DND-41 (cell line): Measurements from ENCODE around the gene PCDHB8.
"Not testable (repeated sequence)": the region's sequence is repeated elsewhere in the genome, so short reads cannot be mapped to it uniquely, and the experiment has no call there.

Experiments used
- EZH2 ChIP-seq: IDR thresholded peaks from 3 replicates; pipeline ENCODE4 v1.6.1; 2012; ENCODE audit warnings: borderline replicate concordance, low read depth, mild to moderate bottlenecking, moderate library complexity, low read length, inconsistent platforms; ENCODE audit not compliant: severe bottlenecking
- TF ChIP-seq, protein P1 (sequence below): IDR thresholded peaks from 2 replicates; pipeline ENCODE4 v1.5.1; 2012; ENCODE audit warnings: borderline replicate concordance, low read length, moderate library complexity, mild to moderate bottlenecking; ENCODE audit not compliant: poor library complexity, severe bottlenecking; ENCODE audit errors: extremely low read depth

GRCh38 chr5:141194332-141194731, 16.7 kb downstream of the PCDHB8 start:
- TF ChIP-seq, protein P1, sequence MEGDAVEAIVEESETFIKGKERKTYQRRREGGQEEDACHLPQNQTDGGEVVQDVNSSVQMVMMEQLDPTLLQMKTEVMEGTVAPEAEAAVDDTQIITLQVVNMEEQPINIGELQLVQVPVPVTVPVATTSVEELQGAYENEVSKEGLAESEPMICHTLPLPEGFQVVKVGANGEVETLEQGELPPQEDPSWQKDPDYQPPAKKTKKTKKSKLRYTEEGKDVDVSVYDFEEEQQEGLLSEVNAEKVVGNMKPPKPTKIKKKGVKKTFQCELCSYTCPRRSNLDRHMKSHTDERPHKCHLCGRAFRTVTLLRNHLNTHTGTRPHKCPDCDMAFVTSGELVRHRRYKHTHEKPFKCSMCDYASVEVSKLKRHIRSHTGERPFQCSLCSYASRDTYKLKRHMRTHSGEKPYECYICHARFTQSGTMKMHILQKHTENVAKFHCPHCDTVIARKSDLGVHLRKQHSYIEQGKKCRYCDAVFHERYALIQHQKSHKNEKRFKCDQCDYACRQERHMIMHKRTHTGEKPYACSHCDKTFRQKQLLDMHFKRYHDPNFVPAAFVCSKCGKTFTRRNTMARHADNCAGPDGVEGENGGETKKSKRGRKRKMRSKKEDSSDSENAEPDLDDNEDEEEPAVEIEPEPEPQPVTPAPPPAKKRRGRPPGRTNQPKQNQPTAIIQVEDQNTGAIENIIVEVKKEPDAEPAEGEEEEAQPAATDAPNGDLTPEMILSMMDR, result not testable (repeated sequence)
- TF ChIP-seq EZH2, result not testable (repeated sequence)
